ENCODE data around the gene SLC36A2.

SLC36A2 gene

DNA sequence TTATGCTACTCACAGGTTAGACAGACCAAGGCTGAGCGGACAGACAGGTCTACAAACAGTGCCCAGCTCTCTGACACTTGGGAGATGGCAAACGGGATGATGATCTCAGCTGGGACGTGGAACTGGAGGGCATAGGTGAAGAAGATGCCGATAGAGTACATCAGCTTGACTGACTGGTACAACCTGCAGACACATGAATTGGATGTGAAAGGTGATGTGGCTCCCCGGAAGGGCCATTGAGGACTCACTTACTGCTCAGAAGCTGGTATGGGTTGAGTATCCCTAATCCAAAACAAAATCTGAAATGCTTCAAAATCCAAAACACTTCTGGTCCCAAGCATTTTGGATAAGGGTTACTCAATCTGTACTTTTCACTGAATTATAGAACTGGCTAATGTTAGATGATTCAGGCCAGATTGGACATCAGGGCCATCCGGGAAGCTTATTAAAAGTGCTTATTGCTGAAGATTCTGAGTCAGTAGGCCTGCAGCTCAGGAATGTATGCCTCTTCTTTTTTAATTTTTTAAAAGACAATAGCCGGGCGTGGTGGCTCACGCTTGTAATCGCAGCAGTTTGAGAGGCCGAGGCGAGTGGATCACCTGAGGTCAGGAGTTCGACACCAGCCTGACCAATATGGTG is 66.2 kb downstream of the SLC36A2 start:
- DNase-seq = no peak

DNA sequence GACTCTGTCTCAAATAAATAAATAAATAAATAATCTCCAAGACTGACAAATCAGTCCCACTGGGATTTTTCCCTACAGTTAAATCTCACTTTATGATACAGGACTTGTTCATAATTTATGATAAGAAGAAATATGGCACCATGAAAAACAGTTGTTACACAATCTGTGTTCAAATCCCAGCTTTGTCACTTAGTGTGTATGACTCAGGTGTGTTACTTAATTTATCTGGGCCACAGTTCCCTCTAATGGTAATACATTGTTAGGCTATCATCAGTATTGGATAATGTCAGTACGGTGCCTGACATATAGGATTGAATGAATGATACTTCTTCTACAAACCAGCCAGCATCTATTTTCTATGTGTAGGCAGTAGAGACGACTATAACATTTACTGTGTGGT is 66.9 kb downstream of the SLC36A2 start:
- DNase-seq = no peak

DNA sequence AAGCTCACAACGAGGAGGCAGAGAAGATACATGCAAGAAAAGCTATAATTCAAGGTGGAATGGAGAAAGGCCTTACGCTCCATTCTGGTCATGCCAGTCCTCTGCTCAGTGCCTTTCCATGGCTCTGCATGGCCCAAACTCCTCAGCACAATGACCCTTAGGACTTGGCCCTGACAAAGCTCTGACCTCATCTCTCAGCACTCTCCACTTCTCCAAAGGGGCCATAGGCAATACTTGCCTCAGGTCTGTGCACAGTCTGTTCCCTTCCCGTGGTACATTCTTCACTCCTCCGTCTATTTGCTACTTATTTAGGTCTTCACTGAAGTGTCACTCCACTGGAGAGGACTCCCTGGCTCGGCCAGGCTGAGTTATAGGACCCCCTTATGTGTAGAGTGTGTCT is 68.5 kb downstream of the SLC36A2 start:
- no peak for DNase-seq

DNA sequence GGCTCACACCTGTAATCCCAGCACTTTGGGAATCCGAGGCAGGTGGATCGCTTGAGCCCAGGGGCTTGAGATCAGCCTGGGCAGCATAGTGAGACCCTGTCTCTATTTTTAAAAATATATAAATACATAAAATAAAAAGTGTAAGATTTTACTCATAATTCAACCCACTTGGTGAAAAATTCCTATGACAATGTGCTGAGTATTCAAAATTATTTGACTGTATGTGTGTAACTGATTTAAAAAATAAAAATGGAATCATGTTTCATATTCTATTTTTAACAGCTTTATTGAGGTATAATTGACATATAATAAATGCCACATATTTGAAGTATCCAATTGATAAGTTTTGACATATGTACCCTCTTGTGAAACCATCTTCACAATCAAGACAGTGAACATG is 71.6 kb downstream of the SLC36A2 start:
- DNase-seq = no peak

DNA sequence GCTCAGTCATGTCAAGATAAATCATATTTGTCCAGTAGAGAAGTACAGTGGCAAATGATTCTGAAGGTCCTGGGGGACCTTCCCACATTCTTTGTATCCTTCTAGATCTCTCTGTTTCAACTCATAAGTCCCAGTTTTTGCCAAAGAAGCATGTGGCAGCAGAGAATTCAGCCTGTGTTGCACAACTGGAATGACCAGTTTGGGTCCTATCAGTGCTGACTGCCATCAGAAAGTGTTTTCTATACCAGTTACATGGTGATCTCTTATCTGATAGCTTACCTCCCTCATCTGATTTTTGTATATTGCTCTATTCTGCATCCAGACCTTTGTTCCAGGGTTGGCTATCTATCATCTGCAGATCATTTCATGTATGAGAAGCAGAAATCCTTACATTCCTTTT is 72.7 kb downstream of the SLC36A2 start:
- no peak for DNase-seq

DNA sequence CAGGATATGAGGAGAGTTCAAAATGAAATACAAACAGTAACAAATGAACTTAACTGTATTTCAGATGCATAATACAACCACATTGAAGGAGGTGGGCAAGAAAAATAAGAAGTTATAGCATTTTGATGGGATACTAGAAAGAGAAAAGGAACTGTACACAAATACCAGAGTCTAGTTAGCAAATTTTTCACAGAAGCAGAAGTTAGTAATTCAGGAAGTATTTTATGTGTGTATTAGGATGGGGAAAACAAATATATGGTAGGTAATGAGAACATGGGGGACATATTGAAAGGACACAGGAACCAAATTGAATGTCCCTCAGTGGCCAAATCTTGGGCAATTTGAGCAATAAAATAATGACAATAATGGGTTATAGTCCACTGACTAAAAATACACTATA is 76.0 kb downstream of the SLC36A2 start:
- no peak for DNase-seq

DNA sequence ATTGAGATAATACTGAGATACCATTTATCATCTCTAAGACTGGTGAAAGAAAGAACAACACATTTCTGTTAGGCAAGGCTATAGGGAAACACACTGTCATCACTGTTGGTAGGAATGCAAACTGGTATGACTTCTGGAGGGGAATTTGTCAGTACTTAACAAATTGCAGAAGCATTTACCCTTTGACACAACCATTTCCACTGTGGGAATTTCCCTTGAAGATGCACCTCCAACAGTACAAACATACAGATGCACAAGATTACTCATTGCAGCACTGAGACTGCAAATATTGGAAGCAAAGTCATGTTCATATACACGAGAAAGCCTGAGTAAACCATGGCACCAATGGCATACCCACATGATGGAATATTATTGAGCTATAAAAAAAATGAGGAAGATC is 76.8 kb downstream of the SLC36A2 start:
- no peak for DNase-seq

DNA sequence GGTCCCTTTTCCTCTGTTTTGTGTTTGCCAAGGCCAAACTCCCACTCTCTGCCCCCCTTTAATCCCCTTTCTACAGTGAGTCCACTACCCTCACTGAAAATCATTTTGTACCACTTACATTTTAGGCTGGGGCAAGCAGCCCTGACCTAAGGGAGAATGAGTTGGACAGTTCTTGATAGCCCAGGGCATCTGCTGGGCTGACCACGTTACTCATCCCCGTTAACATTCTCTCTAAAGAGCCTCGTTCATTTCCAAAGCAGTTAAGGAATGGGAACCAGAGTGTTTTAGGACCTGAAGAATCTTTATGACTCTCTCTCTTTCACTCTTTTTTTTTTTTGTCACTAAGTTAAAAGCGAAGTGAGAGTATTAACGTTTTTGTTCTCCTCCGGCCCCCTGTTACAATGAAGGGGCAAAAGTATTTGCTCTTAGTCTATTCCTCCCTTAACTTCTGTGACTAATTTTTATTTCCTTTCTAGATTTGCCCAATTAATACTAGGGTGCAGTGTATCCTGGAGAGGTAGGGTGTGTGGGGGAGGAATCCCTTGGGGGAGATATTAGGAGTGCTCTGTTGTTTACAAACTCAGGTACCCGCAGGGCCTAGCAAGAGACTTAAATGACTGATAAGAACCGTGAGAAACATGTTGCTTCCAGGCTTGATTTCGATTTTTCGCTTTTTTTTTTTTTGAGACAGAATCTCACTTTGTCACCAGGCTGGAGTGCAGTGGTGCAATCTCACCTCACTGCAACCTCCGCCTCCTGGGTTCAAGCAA is 79.7 kb downstream of the SLC36A2 start:
- no peak for DNase-seq
